Mesendoderm (in vitro differentiated cells): ENCODE results near the gene ESAM.

ENCODE experiments used
- DNase-seq: peaks from one replicate; pipeline ENCODE4 v3.0.0; 2013
- H2AK5ac ChIP-seq: 2 replicates; pipeline ENCODE4 v1.6.1; 2013; ENCODE audit warnings: low read length, inconsistent platforms
- H2BK120ac ChIP-seq: 2 replicates; pipeline ENCODE4 v1.6.1; 2013; ENCODE audit warnings: low read depth, mild to moderate bottlenecking, low read length, moderate library complexity, mixed read lengths
- H2BK15ac ChIP-seq: replicated peaks from 2 replicates; pipeline ENCODE4 v1.6.1; 2013; ENCODE audit warnings: low read depth, mild to moderate bottlenecking, moderate library complexity
- H2BK5ac ChIP-seq: 2 replicates; pipeline ENCODE4 v1.6.1; 2013; ENCODE audit warnings: low read length, inconsistent platforms
- H3K18ac ChIP-seq: 2 replicates; pipeline ENCODE4 v1.6.1; 2013; ENCODE audit warnings: mild to moderate bottlenecking, low read length, mixed read lengths
- H3K23ac ChIP-seq: one replicate; pipeline ENCODE4 v1.6.1; 2013; ENCODE audit warnings: low read length
- H3K27ac ChIP-seq: 2 replicates; pipeline ENCODE4 v1.5.1; 2013; ENCODE audit warnings: low read depth, mild to moderate bottlenecking, inconsistent platforms, low read length, moderate library complexity
- H3K27me3 ChIP-seq: 2 replicates; pipeline ENCODE4 v1.6.1; 2013; ENCODE audit warnings: low read length, control low read depth, mild to moderate bottlenecking, inconsistent platforms; ENCODE audit not compliant: insufficient read depth, poor library complexity
- H3K36me3 ChIP-seq: 2 replicates; pipeline ENCODE4 v1.6.1; 2013; ENCODE audit warnings: low read length, inconsistent platforms; ENCODE audit not compliant: control insufficient read depth, insufficient read depth
- H3K4ac ChIP-seq: one replicate; pipeline ENCODE4 v1.6.1; 2013; ENCODE audit warnings: low read depth, mild to moderate bottlenecking, low read length, moderate library complexity
- H3K4me1 ChIP-seq: 2 replicates; pipeline ENCODE4 v1.6.1; 2013; ENCODE audit warnings: low read depth, low read length, inconsistent platforms; ENCODE audit not compliant: control insufficient read depth
- H3K4me2 ChIP-seq: 2 replicates; pipeline ENCODE4 v1.6.1; 2013; ENCODE audit warnings: low read length
- H3K4me3 ChIP-seq: 2 replicates; pipeline ENCODE4 v1.5.1; 2013; ENCODE audit warnings: mild to moderate bottlenecking, low read length
- H3K56ac ChIP-seq: one replicate; pipeline ENCODE4 v1.6.1; 2013; ENCODE audit warnings: low read length
- H3K79me1 ChIP-seq: 2 replicates; pipeline ENCODE4 v1.6.1; 2013; ENCODE audit warnings: low read length, inconsistent platforms
- H3K79me2 ChIP-seq: 2 replicates; pipeline ENCODE4 v1.6.1; 2013; ENCODE audit warnings: mild to moderate bottlenecking, low read length; ENCODE audit not compliant: control insufficient read depth, insufficient read depth
- H3K9ac ChIP-seq: 2 replicates; pipeline ENCODE4 v1.6.1; 2013; ENCODE audit warnings: low read length, inconsistent platforms
- H4K5ac ChIP-seq: one replicate; pipeline ENCODE4 v1.6.1; 2013; ENCODE audit warnings: low read length
- H4K8ac ChIP-seq: one replicate; pipeline ENCODE4 v1.6.1; 2013; ENCODE audit warnings: low read depth, mild to moderate bottlenecking, control low read depth, low read length, moderate library complexity
- WGBS: extraction: QIAGEN DNeasy Blood & Tissue Kit; methylation state at CpG from one replicate; pipeline ENCODE4 v1.1.7; 2013; ENCODE audit warnings: low lambda C conversion rate, missing lambda C conversion rate; ENCODE audit not compliant: insufficient coverage; ENCODE audit errors: extremely low coverage; 5-methylcytosine and 5-hydroxymethylcytosine counted together

Gene ESAM

GRCh38 chr11:124738713-124739478, 23.2 kb downstream of the ESAM start:
- H3K4me1 ChIP-seq = peaks cover 2% of the 10 kb centered on the region
- no peak overlapping the region for H2BK120ac ChIP-seq
- H3K79me2 ChIP-seq = no peaks in the 10 kb centered on the region
- no peaks in the 10 kb centered on the region for H3K79me1 ChIP-seq
- DNase-seq = no peak
- H3K27me3 ChIP-seq = peaks cover 53% of the 10 kb centered on the region
- WGBS = no CpG with 5 or more reads among the region's 21 CpGs
- no peak overlapping the region for H3K9ac ChIP-seq
- peak overlapping the region; percentile 79 for H3K4me2 ChIP-seq
- H3K4ac ChIP-seq = no peak overlapping the region
- H3K18ac ChIP-seq = no peak overlapping the region
- no peak overlapping the region for H2BK15ac ChIP-seq
- no peak overlapping the region for H2AK5ac ChIP-seq
- no peak overlapping the region for H3K4me3 ChIP-seq
- H2BK5ac ChIP-seq = no peak overlapping the region
- no peaks in the 10 kb centered on the region for H3K36me3 ChIP-seq
- no peak overlapping the region for H3K56ac ChIP-seq
- H4K5ac ChIP-seq = no peak overlapping the region
- no peak overlapping the region for H3K27ac ChIP-seq
- no peak overlapping the region for H4K8ac ChIP-seq
- no peak overlapping the region for H3K23ac ChIP-seq

- Histone ChIP-seq H3K56ac (no peak overlapping the region), H3K4ac (no peak overlapping the region), H3K9ac (no peak overlapping the region), H2BK15ac (no peak overlapping the region), H3K27me3 (peaks cover 41% of the 10 kb centered on the region), H3K4me1 (peaks cover 2% of the 10 kb centered on the region), H3K23ac (no peak overlapping the region), H3K79me1 (no peaks in the 10 kb centered on the region), H2BK5ac (no peak overlapping the region), H2AK5ac (no peak overlapping the region), H3K4me3 (no peak overlapping the region), H3K4me2 (no peak overlapping the region), H3K27ac (no peak overlapping the region), H4K5ac (no peak overlapping the region), H2BK120ac (no peak overlapping the region), H3K18ac (no peak overlapping the region), H3K36me3 (no peaks in the 10 kb centered on the region), H4K8ac (no peak overlapping the region), H3K79me2 (no peaks in the 10 kb centered on the region)
- no peak for DNase-seq
- WGBS = no CpG with 5 or more reads among the region's 7 CpGs
Observed at GRCh38 chr11:124737638-124738305, 24.3 kb downstream of the ESAM start.

GRCh38 chr11:124736736-124737135, 25.4 kb downstream of the ESAM start:
- no CpG with 5 or more reads among the region's 3 CpGs for WGBS
- H3K4me1 ChIP-seq = peaks cover 2% of the 10 kb centered on the region
- H3K79me1 ChIP-seq = no peaks in the 10 kb centered on the region
- H2AK5ac ChIP-seq = no peak overlapping the region
- no peak overlapping the region for H3K4me3 ChIP-seq
- DNase-seq = no peak
- no peak overlapping the region for H2BK15ac ChIP-seq
- H3K4ac ChIP-seq = no peak overlapping the region
- no peak overlapping the region for H2BK120ac ChIP-seq
- H4K5ac ChIP-seq = no peak overlapping the region
- peaks cover 32% of the 10 kb centered on the region for H3K27me3 ChIP-seq
- H3K9ac ChIP-seq = no peak overlapping the region
- H3K18ac ChIP-seq = no peak overlapping the region
- no peak overlapping the region for H3K56ac ChIP-seq
- no peak overlapping the region for H3K23ac ChIP-seq
- no peaks in the 10 kb centered on the region for H3K36me3 ChIP-seq
- H3K79me2 ChIP-seq = no peaks in the 10 kb centered on the region
- no peak overlapping the region for H2BK5ac ChIP-seq
- H3K27ac ChIP-seq = no peak overlapping the region
- H3K4me2 ChIP-seq = no peak overlapping the region
- no peak overlapping the region for H4K8ac ChIP-seq

GRCh38 chr11:124732230-124732629, 29.9 kb downstream of the ESAM start:
- Histone ChIP-seq H3K4me2 (no peak overlapping the region), H2BK120ac (no peak overlapping the region), H3K23ac (no peak overlapping the region), H3K56ac (no peak overlapping the region), H2BK15ac (no peak overlapping the region), H3K9ac (no peak overlapping the region), H4K5ac (no peak overlapping the region), H3K27me3 (no peaks in the 10 kb centered on the region), H3K4me1 (no peaks in the 10 kb centered on the region), H2BK5ac (no peak overlapping the region), H3K18ac (no peak overlapping the region), H3K36me3 (no peaks in the 10 kb centered on the region), H4K8ac (no peak overlapping the region), H3K4ac (no peak overlapping the region), H3K4me3 (no peak overlapping the region), H3K79me2 (no peaks in the 10 kb centered on the region), H3K79me1 (no peaks in the 10 kb centered on the region), H3K27ac (no peak overlapping the region), H2AK5ac (no peak overlapping the region)
- no CpG with 5 or more reads among the region's 4 CpGs for WGBS
- DNase-seq = no peak

GRCh38 chr11:124729571-124729970, 32.5 kb downstream of the ESAM start:
- WGBS = no CpG with 5 or more reads among the region's 4 CpGs
- Histone ChIP-seq H3K56ac (no peak overlapping the region), H2BK120ac (no peak overlapping the region), H3K4me3 (no peak overlapping the region), H2BK15ac (no peak overlapping the region), H3K4ac (no peak overlapping the region), H3K27me3 (no peaks in the 10 kb centered on the region), H3K27ac (no peak overlapping the region), H4K5ac (no peak overlapping the region), H3K4me1 (peaks cover 11% of the 10 kb centered on the region), H3K18ac (no peak overlapping the region), H3K79me1 (no peaks in the 10 kb centered on the region), H3K9ac (no peak overlapping the region), H2AK5ac (no peak overlapping the region), H3K4me2 (no peak overlapping the region), H4K8ac (no peak overlapping the region), H2BK5ac (no peak overlapping the region), H3K23ac (no peak overlapping the region), H3K79me2 (no peaks in the 10 kb centered on the region), H3K36me3 (no peaks in the 10 kb centered on the region)
- DNase-seq = no peak
